NCI-H2227 (cell line): ENCODE data around the gene GPATCH4.
"Not testable (repeated sequence)": the region's sequence is repeated elsewhere in the genome, so short reads cannot be mapped to it uniquely, and the experiment has no call there.

ENCODE experiments used
- DNase-seq: peaks from one replicate; lab custom pipeline; 2025; ENCODE audit not compliant: unreplicated experiment; lab: John Stamatoyannopoulos, UW

The GPATCH4 gene

GRCh38 chr1:156601122-156601830 is at the start of gene GPATCH4:
Gene GPATCH4 (minus strand): TSS chr1:156601479.
- DNase-seq: peak; percentile 96

GRCh38 chr1:156648951-156649350 is 47.7 kb upstream of the GPATCH4 start:
- DNase-seq: no peak

GRCh38 chr1:156648496-156648895 is 47.2 kb upstream of the GPATCH4 start:
- no peak for DNase-seq

- DNase-seq: no peak
These were observed 46.1 kb upstream of the GPATCH4 start for GRCh38 chr1:156647351-156647750.

- DNase-seq: no peak
These were observed 45.5 kb upstream of the GPATCH4 start for GRCh38 chr1:156646738-156647211.

GRCh38 chr1:156645666-156646065 is 44.4 kb upstream of the GPATCH4 start:
- no peak for DNase-seq

- no peak for DNase-seq
These were observed 43.8 kb upstream of the GPATCH4 start for GRCh38 chr1:156645056-156645455.

- DNase-seq: no peak
These were observed 43.4 kb upstream of the GPATCH4 start for GRCh38 chr1:156644640-156645039.

GRCh38 chr1:156644146-156644545 is 42.9 kb upstream of the GPATCH4 start:
- DNase-seq: no peak

GRCh38 chr1:156643778-156644092 is 42.5 kb upstream of the GPATCH4 start:
- DNase-seq: no peak

GRCh38 chr1:156643049-156643777 is 41.9 kb upstream of the GPATCH4 start:
- no peak for DNase-seq

- DNase-seq: no peak
These were observed 41.2 kb upstream of the GPATCH4 start for GRCh38 chr1:156642265-156643048.

- DNase-seq: peak; percentile 88
These were observed 40.5 kb upstream of the GPATCH4 start, which contains the start of gene BCAN for GRCh38 chr1:156641761-156642264. Gene BCAN (plus strand): TSS chr1:156642117. CDS start chr1:156646055, 3,938 bp downstream.

- no peak for DNase-seq
These were observed 39.8 kb upstream of the GPATCH4 start for GRCh38 chr1:156640842-156641706.

GRCh38 chr1:156639601-156640101 is 38.4 kb upstream of the GPATCH4 start:
- no peak for DNase-seq

GRCh38 chr1:156638189-156638985 is 37.1 kb upstream of the GPATCH4 start:
- DNase-seq: no peak

GRCh38 chr1:156632355-156632754 is 31.1 kb upstream of the GPATCH4 start:
- no peak for DNase-seq

GRCh38 chr1:156631152-156631551 is 29.9 kb upstream of the GPATCH4 start:
- not testable (repeated sequence) for DNase-seq

- no peak for DNase-seq
These were observed 28.7 kb upstream of the GPATCH4 start for GRCh38 chr1:156629823-156630449.
